Body of pancreas (tissue), 4 donors: ENCODE data around the gene RETREG1.

Source experiments
- POLR2A ChIP-seq, 3 donors: fragments of 450-650 bp; IDR thresholded peaks; one replicate each; pipeline ENCODE4 v1.6.1; 2016; ENCODE audit warnings: antibody characterized with exemption in 3 of 3, mild to moderate bottlenecking in 2 of 3
- TF ChIP-seq, protein P1 (sequence below), 7 experiments: fragments of 450-650 bp in 4 of 7; fragments of 200-600 bp in 3 of 7; sonication (generic) in 3 of 7; IDR thresholded peaks; one replicate each; pipeline ENCODE4 v1.5.1; 2016 to 2019; ENCODE audit warnings: antibody characterized with exemption in 7 of 7

DNA sequence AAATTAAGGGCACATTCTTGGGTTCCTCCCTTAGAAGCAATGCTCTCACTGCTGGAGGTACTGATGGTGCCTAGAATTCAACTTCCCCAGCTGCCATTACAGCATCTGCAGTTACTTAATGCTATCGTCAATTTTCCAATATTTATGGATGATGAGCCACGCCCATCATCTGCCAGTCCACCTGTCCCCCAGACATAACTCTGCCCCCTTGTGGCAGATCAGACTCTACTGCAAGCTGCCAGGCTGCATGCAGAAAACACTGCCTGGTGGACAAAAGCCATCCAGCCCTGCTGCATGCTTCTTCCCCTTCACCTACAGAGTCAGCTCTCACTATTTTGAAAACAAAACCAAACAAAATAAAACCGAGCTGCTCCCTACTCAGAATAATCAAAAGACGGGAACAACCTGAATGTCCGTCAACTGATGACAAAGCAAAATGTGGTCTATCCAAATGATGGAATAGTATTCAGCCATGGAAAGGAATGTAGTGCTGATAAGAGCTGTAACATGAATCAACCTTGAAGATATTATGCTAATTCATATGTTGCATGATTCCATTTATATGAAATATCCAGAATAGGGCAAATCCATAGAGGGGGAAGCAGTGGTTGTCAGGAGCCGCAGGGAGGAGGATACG is 66.4 kb downstream of the RETREG1 start:
- TF ChIP-seq, protein P1, sequence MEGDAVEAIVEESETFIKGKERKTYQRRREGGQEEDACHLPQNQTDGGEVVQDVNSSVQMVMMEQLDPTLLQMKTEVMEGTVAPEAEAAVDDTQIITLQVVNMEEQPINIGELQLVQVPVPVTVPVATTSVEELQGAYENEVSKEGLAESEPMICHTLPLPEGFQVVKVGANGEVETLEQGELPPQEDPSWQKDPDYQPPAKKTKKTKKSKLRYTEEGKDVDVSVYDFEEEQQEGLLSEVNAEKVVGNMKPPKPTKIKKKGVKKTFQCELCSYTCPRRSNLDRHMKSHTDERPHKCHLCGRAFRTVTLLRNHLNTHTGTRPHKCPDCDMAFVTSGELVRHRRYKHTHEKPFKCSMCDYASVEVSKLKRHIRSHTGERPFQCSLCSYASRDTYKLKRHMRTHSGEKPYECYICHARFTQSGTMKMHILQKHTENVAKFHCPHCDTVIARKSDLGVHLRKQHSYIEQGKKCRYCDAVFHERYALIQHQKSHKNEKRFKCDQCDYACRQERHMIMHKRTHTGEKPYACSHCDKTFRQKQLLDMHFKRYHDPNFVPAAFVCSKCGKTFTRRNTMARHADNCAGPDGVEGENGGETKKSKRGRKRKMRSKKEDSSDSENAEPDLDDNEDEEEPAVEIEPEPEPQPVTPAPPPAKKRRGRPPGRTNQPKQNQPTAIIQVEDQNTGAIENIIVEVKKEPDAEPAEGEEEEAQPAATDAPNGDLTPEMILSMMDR (IDR thresholded peaks at IDR 0.05), result peak; percentile 46 to 87 (median 82)
- no peak for TF ChIP-seq POLR2A (IDR thresholded peaks at IDR 0.05)
